SK-N-SH treated with all-trans-retinoic acid at 6 μM for 48 hours (cell line): ENCODE measurements around the gene ADGRB2.

Source experiments
- ARNTL ChIP-seq: fragments of 450-650 bp; formaldehyde crosslinking; IDR thresholded peaks from 2 replicates; pipeline ENCODE4 v1.5.0; 2020; ENCODE audit warnings: low read depth, mild to moderate bottlenecking, moderate library complexity, borderline replicate concordance
- CSDC2 ChIP-seq: fragments of 250-450 bp; sonication (Bioruptor Pico); IDR thresholded peaks from 2 replicates; pipeline ENCODE4 v1.5.0; 2020; ENCODE audit warnings: mild to moderate bottlenecking, moderate library complexity
- ISL1 ChIP-seq: fragments of 250-450 bp; sonication (Bioruptor Pico); IDR thresholded peaks from 2 replicates; pipeline ENCODE4 v2.1.2; 2022; ENCODE audit warnings: mild to moderate bottlenecking, moderate library complexity
- PATZ1 ChIP-seq: fragments of 250-450 bp; sonication (Bioruptor Pico); IDR thresholded peaks from 2 replicates; pipeline ENCODE4 v1.8.0; 2020; ENCODE audit warnings: mild to moderate bottlenecking, moderate library complexity, borderline replicate concordance
- RARB ChIP-seq: fragments of 250-450 bp; sonication (Bioruptor Pico); IDR thresholded peaks from 2 replicates; pipeline ENCODE4 v1.8.0; 2021; ENCODE audit warnings: mild to moderate bottlenecking, moderate library complexity
- SNAI2 ChIP-seq: fragments of 250-450 bp; sonication (Bioruptor Pico); IDR thresholded peaks from 2 replicates; pipeline ENCODE4 v1.5.0; 2020; ENCODE audit warnings: mild to moderate bottlenecking, moderate library complexity
- TCF4 ChIP-seq: fragments of 250-450 bp; sonication (Bioruptor Pico); IDR thresholded peaks from 2 replicates; pipeline ENCODE4 v1.8.0; 2021; ENCODE audit warnings: mild to moderate bottlenecking, moderate library complexity, borderline replicate concordance
- TSHZ2 ChIP-seq: fragments of 250-450 bp; sonication (Bioruptor Pico); IDR thresholded peaks from 2 replicates; pipeline ENCODE4 v1.5.0; 2020; ENCODE audit warnings: mild to moderate bottlenecking, moderate library complexity
- ZNF8 ChIP-seq: fragments of 450-650 bp; formaldehyde crosslinking; IDR thresholded peaks from 2 replicates; pipeline ENCODE4 v1.5.0; 2020; ENCODE audit warnings: mild to moderate bottlenecking, moderate library complexity

- no peak for TF ChIP-seq ISL1 (CRISPR knock-in tag)
- no peak for TF ChIP-seq TSHZ2 (CRISPR knock-in tag)
- no peak for TF ChIP-seq PATZ1
- no peak for TF ChIP-seq ZNF8 (CRISPR knock-in tag)
- no peak for TF ChIP-seq SNAI2 (CRISPR knock-in tag)
- TF ChIP-seq CSDC2 (CRISPR knock-in tag): no peak
- no peak for TF ChIP-seq TCF4 (CRISPR knock-in tag)
- TF ChIP-seq RARB (CRISPR knock-in tag): no peak
- TF ChIP-seq ARNTL (CRISPR knock-in tag): no peak
Measured at GRCh38 chr1:31757989-31758388, 6.2 kb downstream of the ADGRB2 start.
